NCI-H1048 (cell line): ENCODE results near the gene ITGA11.

Experiments
- DNase-seq: peaks from one replicate; lab custom pipeline; 2025; lab: John Stamatoyannopoulos, UW

ITGA11 gene

GRCh38 chr15:68373028-68373427 is 58.9 kb downstream of the ITGA11 start:
- DNase-seq = no peak

GRCh38 chr15:68372291-68372811 is 59.6 kb downstream of the ITGA11 start:
- no peak for DNase-seq

DNA sequence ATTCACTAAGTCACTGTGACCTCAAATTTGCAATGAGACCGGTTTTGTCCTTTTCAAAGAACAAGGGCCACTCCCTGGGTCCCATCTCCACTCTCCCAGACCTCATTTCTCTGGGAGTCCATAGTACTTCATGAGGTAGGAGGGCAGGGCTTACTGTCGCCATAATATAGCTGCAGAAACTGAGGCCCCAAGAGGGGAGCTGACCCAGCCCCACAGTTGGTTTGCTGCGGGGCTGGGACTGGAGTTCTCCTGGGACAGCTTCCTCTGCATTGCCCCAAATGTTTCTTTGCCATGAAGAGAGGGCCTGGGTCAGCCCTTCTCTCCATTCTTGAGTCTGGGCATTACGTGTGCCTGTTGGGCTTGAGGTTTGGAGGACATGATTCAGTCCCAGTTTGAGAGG is 60.1 kb downstream of the ITGA11 start:
- DNase-seq = no peak

GRCh38 chr15:68371160-68371559 is 60.8 kb downstream of the ITGA11 start:
- no peak for DNase-seq

- no peak for DNase-seq
These were observed 61.2 kb downstream of the ITGA11 start for GRCh38 chr15:68370768-68371151.

DNA sequence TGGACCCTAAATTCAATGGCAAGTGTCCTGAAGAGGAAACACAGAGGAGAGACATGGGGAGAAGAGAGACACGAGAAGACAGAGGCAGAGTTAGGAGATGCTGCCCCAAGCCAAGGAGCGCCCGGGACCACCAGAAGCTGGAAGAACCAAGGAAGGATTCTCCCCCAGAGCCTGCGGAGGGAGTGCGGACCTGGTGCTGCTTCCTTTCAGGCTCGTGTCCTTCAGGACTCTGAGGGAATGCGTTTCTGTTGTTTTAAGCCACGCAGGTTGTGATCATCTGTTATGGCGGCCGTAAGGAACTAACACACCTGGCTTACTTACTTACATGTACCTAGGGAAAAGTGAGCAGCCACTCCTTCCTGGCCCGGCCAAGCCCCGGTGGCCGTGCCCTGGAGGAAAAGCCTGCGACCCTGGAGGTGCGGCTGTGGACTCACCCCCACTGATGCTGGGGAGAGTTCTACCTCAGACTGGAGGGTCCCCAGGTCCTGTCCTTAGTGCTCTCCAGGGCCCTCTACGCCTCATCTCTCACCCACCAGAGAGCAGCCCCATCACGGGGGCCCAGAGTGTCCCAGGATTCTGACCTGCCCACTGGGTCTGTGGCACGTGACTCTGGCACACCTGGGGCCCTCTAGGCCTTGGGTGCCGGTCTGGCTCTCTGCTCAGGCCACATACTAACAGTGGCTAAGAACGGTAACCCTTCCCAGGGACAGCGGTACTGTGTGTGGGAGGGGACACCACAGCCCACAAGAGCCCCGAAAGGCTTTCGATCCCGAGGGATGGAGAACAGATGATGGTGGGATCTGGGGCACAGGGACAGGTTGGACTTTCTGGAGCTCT is 61.8 kb downstream of the ITGA11 start:
- no peak for DNase-seq

GRCh38 chr15:68368731-68369435 is 63.1 kb downstream of the ITGA11 start:
- no peak for DNase-seq

- DNase-seq = no peak
These were observed 64.0 kb downstream of the ITGA11 start for GRCh38 chr15:68367992-68368391.

GRCh38 chr15:68367226-68367625 is 64.7 kb downstream of the ITGA11 start:
- DNase-seq = no peak

DNA sequence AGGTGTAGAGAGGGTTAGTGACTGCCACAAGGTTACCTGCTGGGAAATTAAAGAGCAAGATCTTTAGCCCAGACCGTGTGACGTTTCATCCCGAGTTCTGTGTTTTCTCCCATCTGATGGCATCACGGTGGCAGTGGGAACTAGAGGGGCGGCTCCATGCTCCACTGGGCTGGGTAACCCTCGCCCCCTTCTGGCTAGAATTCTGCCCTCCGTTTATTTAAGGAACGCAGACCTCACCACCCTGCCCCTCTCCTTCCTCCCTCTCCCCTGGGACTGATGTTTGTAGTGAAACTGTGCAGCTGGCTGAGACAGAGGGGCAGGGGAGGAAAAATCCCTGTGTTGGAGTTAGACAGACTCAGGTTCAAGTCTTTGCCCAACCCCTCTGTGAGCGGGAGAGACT is 65.6 kb downstream of the ITGA11 start:
- DNase-seq = no peak

DNA sequence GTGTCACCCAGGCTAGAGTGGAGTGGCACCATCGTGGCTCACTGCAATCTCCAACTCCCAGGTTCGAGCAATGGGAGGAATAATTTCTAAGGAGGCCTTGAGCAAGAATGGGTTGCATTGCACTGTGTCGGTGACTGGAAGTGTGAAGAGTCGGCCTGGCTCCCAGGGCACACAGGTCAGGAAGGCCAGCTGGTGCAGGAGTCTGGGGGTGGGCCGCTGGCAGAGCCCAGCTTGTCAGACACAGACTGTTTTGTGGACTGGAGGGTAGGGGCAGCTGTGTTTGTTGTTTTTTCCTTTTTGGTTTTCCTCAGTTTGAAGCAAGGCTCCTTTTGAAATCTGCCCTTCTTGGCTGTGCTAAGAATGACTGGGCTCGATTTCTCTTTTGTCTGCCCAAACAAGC is 66.2 kb downstream of the ITGA11 start:
- DNase-seq = no peak

DNA sequence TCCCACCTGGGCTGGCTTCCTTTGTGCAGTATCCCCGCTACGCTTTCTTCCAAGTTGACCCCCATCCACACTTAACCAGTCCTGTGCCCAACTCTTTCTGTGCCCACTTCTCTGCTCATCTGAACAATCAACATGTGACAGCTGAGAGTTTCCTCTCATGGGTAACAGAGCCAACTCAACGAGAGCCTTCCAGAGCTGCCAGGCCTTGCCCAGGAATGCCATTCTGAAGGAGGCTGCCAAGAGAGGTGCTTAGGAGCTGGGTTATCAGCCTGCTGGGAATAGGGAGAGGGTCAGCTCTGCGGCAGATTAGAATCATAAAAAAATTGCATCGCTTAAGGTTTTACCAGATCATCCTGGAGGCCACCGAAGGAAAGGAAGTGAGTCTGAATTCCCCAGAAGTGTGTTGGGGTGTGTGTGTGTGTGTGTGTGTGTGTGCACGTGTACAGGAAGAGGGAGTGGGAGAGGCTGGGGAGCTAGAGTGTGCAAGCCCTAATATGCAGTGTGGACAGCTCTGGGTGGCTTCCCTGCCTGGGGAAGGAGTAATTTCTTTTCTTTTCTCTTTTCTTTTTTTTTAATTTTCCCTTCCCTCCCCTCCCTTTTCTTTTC is 66.7 kb downstream of the ITGA11 start:
- DNase-seq = no peak

DNA sequence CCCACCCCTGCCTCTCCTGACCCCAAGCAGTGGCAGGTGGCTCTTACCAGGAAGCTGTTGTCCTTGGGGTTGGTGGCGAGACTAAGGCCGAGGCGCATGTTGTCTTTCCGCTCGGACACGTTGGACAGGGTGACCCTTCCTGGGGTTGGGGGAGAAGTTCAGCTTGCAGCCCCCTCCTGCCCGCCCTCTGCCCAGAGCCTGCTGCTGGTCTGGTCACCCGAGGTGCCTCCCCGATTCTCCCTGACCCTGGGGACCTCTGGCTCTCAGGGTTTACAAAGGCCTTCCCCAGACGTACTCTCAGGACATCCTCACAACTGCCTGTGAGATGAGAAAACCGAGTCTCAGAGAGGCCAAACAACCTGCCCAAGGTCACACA is 67.3 kb downstream of the ITGA11 start:
- no peak for DNase-seq

GRCh38 chr15:68364028-68364659 is 67.8 kb downstream of the ITGA11 start:
- DNase-seq = no peak

GRCh38 chr15:68363353-68363752 is 68.6 kb downstream of the ITGA11 start:
- DNase-seq = no peak

DNA sequence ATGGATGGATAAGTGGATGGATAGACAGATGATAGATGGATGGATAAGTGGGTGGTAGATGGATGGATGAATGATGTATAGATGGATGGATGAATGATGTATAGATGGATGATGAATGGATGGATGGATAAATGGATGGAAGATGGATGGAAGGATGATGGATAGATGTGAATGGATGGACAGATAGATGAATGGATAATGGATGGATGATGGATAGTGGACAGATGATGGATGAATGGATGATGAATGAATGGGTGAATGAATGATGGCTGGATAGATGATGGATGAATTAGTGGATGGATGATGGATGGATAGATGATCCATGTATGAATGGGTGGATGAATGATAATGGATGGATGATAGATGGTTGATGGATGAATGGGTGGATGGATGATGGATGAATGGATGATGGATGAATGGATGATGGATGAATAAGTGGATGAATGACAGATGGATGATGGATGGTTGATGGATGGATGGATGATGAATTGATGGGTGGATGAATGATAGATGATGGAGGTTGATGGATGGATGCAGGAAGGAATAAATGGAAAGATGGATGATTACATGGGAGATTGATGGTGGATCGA is 69.3 kb downstream of the ITGA11 start:
- no peak for DNase-seq

GRCh38 chr15:68360721-68361120 is 71.2 kb downstream of the ITGA11 start:
- DNase-seq = no peak

DNA sequence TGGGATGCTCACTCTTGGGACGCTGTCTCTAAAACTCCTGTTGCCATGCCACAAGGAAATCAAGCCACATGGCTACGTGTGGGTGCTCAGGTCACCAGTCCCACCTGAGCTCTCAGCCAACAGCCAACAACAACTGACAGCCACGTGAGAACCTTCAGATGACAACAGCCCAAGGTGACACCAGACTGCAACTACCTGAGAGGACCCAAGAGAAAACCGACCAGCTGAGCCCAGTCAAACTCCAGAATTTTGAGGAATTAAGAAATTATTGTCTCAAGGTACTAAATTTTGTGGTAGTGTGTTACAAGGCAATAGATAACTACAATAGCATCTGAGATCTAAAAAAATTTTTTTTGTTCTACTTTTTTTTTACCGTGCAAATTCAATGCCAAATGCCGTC is 75.2 kb downstream of the ITGA11 start:
- no peak for DNase-seq

- DNase-seq = no peak
These were observed 77.0 kb downstream of the ITGA11 start for GRCh38 chr15:68354923-68355322.

DNA sequence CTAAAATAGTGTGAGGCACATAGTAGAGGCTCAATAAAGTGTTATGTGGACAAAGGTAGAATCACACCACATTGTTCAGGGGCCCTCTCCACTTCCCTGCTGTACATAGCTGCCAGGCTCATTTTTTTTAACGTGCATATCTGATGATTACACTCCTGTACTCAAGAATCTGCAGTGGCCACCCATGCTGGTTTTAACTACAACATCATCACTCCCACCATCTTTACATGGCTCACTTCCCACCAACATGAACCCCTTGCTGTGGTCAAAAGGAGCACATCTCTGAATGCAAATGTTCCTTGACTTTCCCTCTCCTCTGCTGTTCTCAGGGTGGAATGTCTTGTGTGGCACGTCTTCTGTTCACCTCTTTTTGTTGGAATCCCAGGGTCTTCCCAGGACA is 77.7 kb downstream of the ITGA11 start:
- DNase-seq = no peak

- no peak for DNase-seq
These were observed 78.4 kb downstream of the ITGA11 start for GRCh38 chr15:68353421-68354135.
